Loucy (cell line): ENCODE measurements around the gene SLC5A2.

Experiments
- H2AFZ ChIP-seq: fragments of 200-600 bp; sonication (generic); 2 replicates; pipeline ENCODE4 v1.6.0; 2016; ENCODE audit warnings: antibody characterized with exemption, mild to moderate bottlenecking, low read length, moderate library complexity
- H3F3A ChIP-seq: fragments of 200-600 bp; 2 replicates; pipeline ENCODE4 v1.6.0; 2016; ENCODE audit warnings: antibody characterized with exemption, low read depth, mild to moderate bottlenecking
- H3K27me3 ChIP-seq: fragments of 200-600 bp; sonication (generic); 2 replicates; pipeline ENCODE4 v1.6.1; 2014; ENCODE audit warnings: low read length, mild to moderate bottlenecking; ENCODE audit not compliant: insufficient read depth, poor library complexity, severe bottlenecking
- H3K36me3 ChIP-seq: fragments of 200-600 bp; sonication (generic); 2 replicates; pipeline ENCODE4 v1.6.1; 2016; ENCODE audit warnings: low read length; ENCODE audit not compliant: insufficient read depth
- H3K4me1 ChIP-seq: fragments of 200-600 bp; sonication (generic); 2 replicates; pipeline ENCODE4 v1.5.1; 2014; ENCODE audit warnings: low read length, mild to moderate bottlenecking; ENCODE audit not compliant: insufficient read depth, poor library complexity, severe bottlenecking
- H3K4me2 ChIP-seq: fragments of 200-600 bp; sonication (generic); 2 replicates; pipeline ENCODE4 v1.6.0; 2014; ENCODE audit warnings: antibody characterized with exemption, low read length, low read depth, mild to moderate bottlenecking; ENCODE audit not compliant: poor library complexity, severe bottlenecking
- H3K4me3 ChIP-seq: fragments of 200-600 bp; sonication (generic); 2 replicates; pipeline ENCODE4 v1.5.1; 2014; ENCODE audit warnings: low read length, mild to moderate bottlenecking, mixed read lengths; ENCODE audit not compliant: poor library complexity, severe bottlenecking
- H3K79me2 ChIP-seq: fragments of 200-600 bp; sonication (generic); 2 replicates; pipeline ENCODE4 v1.6.1; 2014; ENCODE audit warnings: low read length; ENCODE audit not compliant: insufficient read depth
- H3K9ac ChIP-seq: fragments of 200-600 bp; sonication (generic); 2 replicates; pipeline ENCODE4 v1.6.0; 2014; ENCODE audit warnings: mild to moderate bottlenecking, low read depth, low read length, moderate library complexity; ENCODE audit not compliant: poor library complexity, severe bottlenecking
- H3K9me2 ChIP-seq: fragments of 200-600 bp; sonication (generic); replicated peaks from 2 replicates; pipeline ENCODE4 v1.6.1; 2016; ENCODE audit warnings: low read depth, low read length, mixed read lengths
- H3K9me3 ChIP-seq: fragments of 200-600 bp; sonication (generic); 2 replicates; pipeline ENCODE4 v1.6.1; 2014; ENCODE audit warnings: mild to moderate bottlenecking, antibody characterized with exemption, low read length, low read depth; ENCODE audit not compliant: insufficient read depth
- H4K20me1 ChIP-seq: fragments of 200-600 bp; sonication (generic); 2 replicates; pipeline ENCODE4 v1.6.0; 2014; ENCODE audit warnings: antibody characterized with exemption, low read length, mild to moderate bottlenecking; ENCODE audit not compliant: insufficient read depth, poor library complexity, severe bottlenecking
- EZH2phosphoT487 ChIP-seq: fragments of 200-600 bp; IDR thresholded peaks from 2 replicates; pipeline ENCODE4 v1.6.1; 2018; ENCODE audit warnings: antibody characterized with exemption, mild to moderate bottlenecking, moderate library complexity, borderline replicate concordance
- TF ChIP-seq, protein P1 (sequence below): fragments of 200-600 bp; sonication (generic); conservative IDR thresholded peaks from 2 replicates; pipeline ENCODE4 v1.5.1; 2014; ENCODE audit warnings: mild to moderate bottlenecking, antibody characterized with exemption, low read length

Gene SLC5A2

DNA sequence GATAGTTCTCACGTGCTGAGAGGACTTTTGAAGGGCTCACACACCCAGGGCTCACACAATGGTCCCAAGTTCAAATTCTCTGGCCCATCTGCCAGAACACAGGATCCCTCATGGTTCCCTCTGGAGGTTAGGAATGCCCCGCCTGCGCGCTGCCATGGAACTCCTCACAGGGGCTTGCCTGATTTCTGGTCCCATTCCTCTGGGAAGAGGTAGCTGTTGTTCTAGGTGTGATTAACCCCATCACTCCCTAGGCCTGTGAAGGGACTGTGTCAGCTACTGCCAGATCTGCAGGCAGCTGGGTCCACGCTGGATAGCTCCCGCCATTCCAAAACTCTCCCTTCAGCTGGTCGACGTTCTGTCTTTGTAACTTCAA, 25.9 kb upstream of the SLC5A2 start:
- peak overlapping the region; percentile 94 for H3K9ac ChIP-seq
- peaks cover 4% of the 10 kb centered on the region; the same call in 1 of the 2 replicates for H3K36me3 ChIP-seq
- H3K9me3 ChIP-seq, result no peaks in the 10 kb centered on the region
- peaks cover 43% of the 10 kb centered on the region for H4K20me1 ChIP-seq
- peak overlapping the region; percentile 84 for H3K4me2 ChIP-seq
- H3K4me3 ChIP-seq, result peak overlapping the region; percentile 94
- peaks cover 42% of the 10 kb centered on the region for H3K4me1 ChIP-seq
- H2AFZ ChIP-seq, result no peak overlapping the region
- no peaks in the 10 kb centered on the region for H3K9me2 ChIP-seq
- H3K79me2 ChIP-seq, result peaks cover 51% of the 10 kb centered on the region
- no peaks in the 10 kb centered on the region for H3K27me3 ChIP-seq
- no peak for TF ChIP-seq EZH2phosphoT487
- TF ChIP-seq, protein P1, sequence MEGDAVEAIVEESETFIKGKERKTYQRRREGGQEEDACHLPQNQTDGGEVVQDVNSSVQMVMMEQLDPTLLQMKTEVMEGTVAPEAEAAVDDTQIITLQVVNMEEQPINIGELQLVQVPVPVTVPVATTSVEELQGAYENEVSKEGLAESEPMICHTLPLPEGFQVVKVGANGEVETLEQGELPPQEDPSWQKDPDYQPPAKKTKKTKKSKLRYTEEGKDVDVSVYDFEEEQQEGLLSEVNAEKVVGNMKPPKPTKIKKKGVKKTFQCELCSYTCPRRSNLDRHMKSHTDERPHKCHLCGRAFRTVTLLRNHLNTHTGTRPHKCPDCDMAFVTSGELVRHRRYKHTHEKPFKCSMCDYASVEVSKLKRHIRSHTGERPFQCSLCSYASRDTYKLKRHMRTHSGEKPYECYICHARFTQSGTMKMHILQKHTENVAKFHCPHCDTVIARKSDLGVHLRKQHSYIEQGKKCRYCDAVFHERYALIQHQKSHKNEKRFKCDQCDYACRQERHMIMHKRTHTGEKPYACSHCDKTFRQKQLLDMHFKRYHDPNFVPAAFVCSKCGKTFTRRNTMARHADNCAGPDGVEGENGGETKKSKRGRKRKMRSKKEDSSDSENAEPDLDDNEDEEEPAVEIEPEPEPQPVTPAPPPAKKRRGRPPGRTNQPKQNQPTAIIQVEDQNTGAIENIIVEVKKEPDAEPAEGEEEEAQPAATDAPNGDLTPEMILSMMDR, result no peak
- H3F3A ChIP-seq, result peaks cover 6% of the 10 kb centered on the region

DNA sequence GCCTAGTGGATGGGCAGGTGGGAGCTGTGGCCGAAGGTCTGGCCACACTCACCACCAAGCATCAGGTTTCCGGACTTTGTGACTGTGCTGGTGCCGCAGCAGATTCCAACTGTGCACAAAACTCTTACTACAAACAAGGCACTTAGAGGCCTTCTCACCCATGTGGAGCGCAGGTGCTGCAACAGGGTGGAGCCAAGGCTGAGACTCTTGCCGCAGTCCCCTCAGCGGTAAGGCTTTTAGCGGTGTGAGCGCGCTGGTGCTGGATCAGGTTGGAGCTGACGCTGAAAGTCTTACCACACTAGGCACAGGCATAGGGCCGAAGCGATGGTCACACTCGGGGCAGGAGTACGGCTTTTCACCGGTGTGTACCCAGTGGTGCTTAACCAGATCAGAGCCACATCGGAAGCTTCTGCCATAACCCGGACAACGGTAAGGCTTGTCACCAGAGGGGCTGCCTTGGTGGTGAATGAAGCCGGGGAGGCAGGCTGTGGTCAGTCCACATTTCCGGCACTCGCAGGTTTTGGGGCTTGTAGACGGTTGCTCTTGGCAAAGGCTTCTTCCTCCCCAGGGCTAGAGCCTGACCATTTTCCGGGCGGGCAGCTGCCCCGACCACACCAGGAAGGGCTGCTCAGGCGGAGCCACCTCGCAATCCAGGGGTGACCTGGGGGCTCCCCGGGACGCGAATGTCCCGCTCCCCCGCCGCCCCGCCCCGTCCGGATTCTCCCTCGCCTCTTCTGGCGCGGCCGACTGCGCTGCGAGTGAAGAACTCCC, 24.7 kb upstream of the SLC5A2 start:
- H2AFZ ChIP-seq, result 0 out of 2 replicates have a peak overlapping the region, but pooled peaks have one; percentile 65
- H4K20me1 ChIP-seq, result peaks cover 43% of the 10 kb centered on the region
- peaks cover 14% of the 10 kb centered on the region; the same call in 1 of the 2 replicates for H3K36me3 ChIP-seq
- peaks cover 59% of the 10 kb centered on the region for H3K79me2 ChIP-seq
- H3K4me3 ChIP-seq, result peak overlapping the region; percentile 94
- no peaks in the 10 kb centered on the region for H3K9me3 ChIP-seq
- no peaks in the 10 kb centered on the region for H3K9me2 ChIP-seq
- peak overlapping the region; percentile 94 for H3K9ac ChIP-seq
- no peak for TF ChIP-seq EZH2phosphoT487
- TF ChIP-seq, protein P1, result peak; percentile 54
- peaks cover 42% of the 10 kb centered on the region for H3K4me1 ChIP-seq
- H3K27me3 ChIP-seq, result no peaks in the 10 kb centered on the region
- peaks cover 6% of the 10 kb centered on the region for H3F3A ChIP-seq
- peak overlapping the region; percentile 84 for H3K4me2 ChIP-seq

DNA sequence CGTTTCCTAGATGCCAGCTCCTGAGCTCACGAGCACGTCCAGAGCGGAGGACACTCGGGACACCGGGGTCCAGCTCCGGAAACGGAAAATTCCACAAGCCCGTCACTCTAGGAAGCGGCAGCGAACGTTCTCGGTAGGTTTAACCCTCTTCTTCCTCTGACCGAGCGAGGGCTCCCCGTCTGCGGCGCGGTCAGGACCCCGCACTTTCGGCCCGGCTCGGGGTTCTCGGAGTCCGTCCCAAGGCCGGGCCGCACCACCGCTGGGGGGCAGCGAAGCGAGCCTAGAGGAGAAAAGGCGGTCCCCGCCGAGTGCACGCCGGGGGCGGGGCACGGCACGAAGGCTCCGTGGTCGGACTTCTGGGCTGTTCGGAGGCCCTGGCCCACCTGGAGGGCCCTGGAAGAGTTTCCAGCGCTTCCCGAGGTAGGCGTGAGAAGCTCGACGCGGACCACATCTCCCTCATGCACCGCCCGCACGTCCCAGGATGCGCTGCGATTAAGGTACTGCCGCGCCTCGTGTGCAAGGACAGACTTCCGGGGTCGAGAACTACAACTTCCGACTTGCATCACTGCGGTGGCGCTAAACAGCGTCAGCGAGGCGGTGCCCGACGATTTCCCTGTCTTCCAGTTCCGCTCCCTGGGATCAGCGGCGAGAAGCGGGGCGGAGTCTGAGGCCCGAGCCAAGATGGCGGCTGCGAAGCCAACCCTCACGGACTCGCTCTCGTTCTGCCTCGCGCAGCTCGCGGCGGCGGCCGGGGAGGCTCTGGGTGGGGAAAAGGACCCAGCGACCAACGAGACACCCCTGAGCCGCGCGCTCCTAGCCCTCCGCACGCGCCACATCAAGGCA, 23.9 kb upstream of the SLC5A2 start, which contains the start of gene ARMC5:
ARMC5 (plus strand) TSS at position 658 of the 843 bp plus-strand sequence; CDS start at position 682, 24 bp downstream.
- Histone ChIP-seq H3K9me3 (no peaks in the 10 kb centered on the region), H3K4me2 (peak within 1 kb of the TSS; percentile 99), H3K9me2 (no peaks in the 10 kb centered on the region), H2AFZ (peak within 1 kb of the TSS; percentile 70), H3K4me1 (peaks cover 42% of the 10 kb centered on the region), H3F3A (peaks cover 6% of the 10 kb centered on the region), H4K20me1 (peaks cover 43% of the 10 kb centered on the region), H3K4me3 (peak within 1 kb of the TSS; percentile 94), H3K36me3 (peaks cover 19% of the 10 kb centered on the region; the same call in 1 of the 2 replicates), H3K9ac (peak within 1 kb of the TSS; percentile 94), H3K79me2 (peaks cover 59% of the 10 kb centered on the region), H3K27me3 (no peaks in the 10 kb centered on the region)
- TF ChIP-seq, protein P1, result peak; percentile 65
- no peak for TF ChIP-seq EZH2phosphoT487
